Fibroblast of lung (primary cell): Measurements from ENCODE around the gene SRGAP1.

Source experiments
- EZH2 ChIP-seq: IDR thresholded peaks from 2 replicates; pipeline ENCODE4 v1.5.1; 2012; ENCODE audit warnings: low read length, control low read depth, mild to moderate bottlenecking; ENCODE audit errors: missing control alignments
- TF ChIP-seq, protein P1 (sequence below), 2 donors: IDR thresholded peaks in 1 of 2; conservative IDR thresholded peaks in 1 of 2; 1 replicate in 1 of 2; 2 replicates in 1 of 2; pipeline ENCODE4 v1.5.1; 2011 to 2012; ENCODE audit warnings: low read length in 2 of 2, control low read depth in 1 of 2, inconsistent platforms in 1 of 2, low read depth in 1 of 2, mild to moderate bottlenecking in 1 of 2

GRCh38 chr12:64128366-64128765 lies 283.9 kb downstream of the SRGAP1 start:
- TF ChIP-seq, protein P1, sequence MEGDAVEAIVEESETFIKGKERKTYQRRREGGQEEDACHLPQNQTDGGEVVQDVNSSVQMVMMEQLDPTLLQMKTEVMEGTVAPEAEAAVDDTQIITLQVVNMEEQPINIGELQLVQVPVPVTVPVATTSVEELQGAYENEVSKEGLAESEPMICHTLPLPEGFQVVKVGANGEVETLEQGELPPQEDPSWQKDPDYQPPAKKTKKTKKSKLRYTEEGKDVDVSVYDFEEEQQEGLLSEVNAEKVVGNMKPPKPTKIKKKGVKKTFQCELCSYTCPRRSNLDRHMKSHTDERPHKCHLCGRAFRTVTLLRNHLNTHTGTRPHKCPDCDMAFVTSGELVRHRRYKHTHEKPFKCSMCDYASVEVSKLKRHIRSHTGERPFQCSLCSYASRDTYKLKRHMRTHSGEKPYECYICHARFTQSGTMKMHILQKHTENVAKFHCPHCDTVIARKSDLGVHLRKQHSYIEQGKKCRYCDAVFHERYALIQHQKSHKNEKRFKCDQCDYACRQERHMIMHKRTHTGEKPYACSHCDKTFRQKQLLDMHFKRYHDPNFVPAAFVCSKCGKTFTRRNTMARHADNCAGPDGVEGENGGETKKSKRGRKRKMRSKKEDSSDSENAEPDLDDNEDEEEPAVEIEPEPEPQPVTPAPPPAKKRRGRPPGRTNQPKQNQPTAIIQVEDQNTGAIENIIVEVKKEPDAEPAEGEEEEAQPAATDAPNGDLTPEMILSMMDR (conservative IDR thresholded peaks at IDR 0.05 in 1 of 2, IDR thresholded peaks at IDR 0.05 in 1 of 2; ENCODE audit: low read depth in 1 of 2, low read length in 2 of 2), result no peak
- no peak for TF ChIP-seq EZH2
